Stimulated activated naive CD4-positive, alpha-beta T cell treated with Interleukin-2 at 50 U/mL for 16 hours (primary cell): ENCODE measurements around the gene PDSS2.

Source experiments
- DNase-seq: peaks from one replicate; lab custom pipeline; 2025; lab: John Stamatoyannopoulos, UW

PDSS2 gene

GRCh38 chr6:107360476-107360875, 98.9 kb downstream of the PDSS2 start:
- no peak for DNase-seq

- no peak for DNase-seq
These were observed 101.5 kb downstream of the PDSS2 start for GRCh38 chr6:107357842-107358241.

- no peak for DNase-seq
These were observed 102.3 kb downstream of the PDSS2 start for GRCh38 chr6:107357031-107357430.

- no peak for DNase-seq
These were observed 103.7 kb downstream of the PDSS2 start for GRCh38 chr6:107355659-107356058.

- no peak for DNase-seq
These were observed 104.9 kb downstream of the PDSS2 start for GRCh38 chr6:107354451-107354850.

- DNase-seq = no peak
These were observed 105.5 kb downstream of the PDSS2 start for GRCh38 chr6:107353773-107354382.

GRCh38 chr6:107348224-107348623, 111.1 kb downstream of the PDSS2 start:
- no peak for DNase-seq

GRCh38 chr6:107345393-107345792, 114.0 kb downstream of the PDSS2 start:
- no peak for DNase-seq

GRCh38 chr6:107344981-107345380, 114.4 kb downstream of the PDSS2 start:
- no peak for DNase-seq

- DNase-seq = no peak
These were observed 115.0 kb downstream of the PDSS2 start for GRCh38 chr6:107344383-107344782.

GRCh38 chr6:107342144-107342543, 117.2 kb downstream of the PDSS2 start:
- DNase-seq = no peak

GRCh38 chr6:107340881-107341280, 118.5 kb downstream of the PDSS2 start:
- no peak for DNase-seq

GRCh38 chr6:107337191-107337741, 122.1 kb downstream of the PDSS2 start:
- DNase-seq = no peak

GRCh38 chr6:107334026-107334425, 125.3 kb downstream of the PDSS2 start:
- DNase-seq = no peak

- DNase-seq = no peak
These were observed 125.9 kb downstream of the PDSS2 start for GRCh38 chr6:107333491-107333890.

- DNase-seq = no peak
These were observed 127.7 kb downstream of the PDSS2 start for GRCh38 chr6:107331409-107332386.

GRCh38 chr6:107330168-107330567, 129.2 kb downstream of the PDSS2 start:
- no peak for DNase-seq

GRCh38 chr6:107329063-107329860, 130.1 kb downstream of the PDSS2 start:
- no peak for DNase-seq

GRCh38 chr6:107328081-107328480, 131.3 kb downstream of the PDSS2 start:
- DNase-seq = no peak

GRCh38 chr6:107323133-107323785, 136.1 kb downstream of the PDSS2 start:
- DNase-seq = no peak

GRCh38 chr6:107321793-107322192, 137.6 kb downstream of the PDSS2 start:
- no peak for DNase-seq
